HG02852 (cell line): ENCODE results near the gene ROR2.

ENCODE experiments used
- ATAC-seq: cut with Tn5 transposase; IDR thresholded peaks from one replicate; pipeline ENCODE4 v1.9.1; 2021; ENCODE audit warnings: mild to moderate bottlenecking, moderate library complexity; ENCODE audit not compliant: unreplicated experiment

Gene ROR2

DNA sequence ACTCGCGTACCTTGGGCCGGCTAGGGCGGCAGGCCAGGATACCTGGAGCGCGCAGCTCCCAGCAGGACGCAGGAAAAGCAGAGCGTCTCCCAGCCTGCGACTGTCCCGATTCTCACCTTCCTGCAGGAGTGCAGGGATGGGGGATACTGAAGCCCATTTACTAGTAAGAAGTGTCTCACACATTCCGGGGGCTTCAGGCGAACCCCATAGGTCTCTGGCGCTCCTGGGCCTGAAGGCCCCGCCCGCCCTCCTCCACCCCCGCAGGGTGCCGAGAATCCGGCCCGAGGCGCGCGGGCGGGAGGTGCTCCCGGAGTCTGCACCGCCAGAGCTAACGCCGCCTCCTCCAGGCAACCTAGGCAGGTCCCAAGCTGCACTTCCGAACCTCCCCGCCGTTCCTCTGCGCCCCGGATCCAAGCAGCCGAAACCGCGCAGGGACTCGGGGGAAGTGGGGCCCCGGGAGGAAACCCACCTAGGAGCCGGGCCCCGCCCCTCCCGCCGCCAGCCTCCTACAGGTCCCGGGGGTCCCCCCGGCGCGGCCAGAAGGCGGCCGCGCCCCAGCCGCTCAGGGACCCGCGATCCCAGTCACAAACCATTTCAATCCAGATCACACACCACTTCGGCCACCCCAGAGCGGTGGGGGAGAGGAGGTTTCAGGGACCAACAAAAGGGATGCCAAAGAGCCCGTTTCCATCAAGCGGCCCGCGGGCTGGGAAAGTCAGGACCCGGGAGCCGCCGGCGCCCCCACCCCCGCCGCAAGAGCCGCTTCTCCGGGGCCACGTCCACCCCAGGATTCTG, 1.2 kb downstream of the ROR2 start:
- no peak for ATAC-seq

DNA sequence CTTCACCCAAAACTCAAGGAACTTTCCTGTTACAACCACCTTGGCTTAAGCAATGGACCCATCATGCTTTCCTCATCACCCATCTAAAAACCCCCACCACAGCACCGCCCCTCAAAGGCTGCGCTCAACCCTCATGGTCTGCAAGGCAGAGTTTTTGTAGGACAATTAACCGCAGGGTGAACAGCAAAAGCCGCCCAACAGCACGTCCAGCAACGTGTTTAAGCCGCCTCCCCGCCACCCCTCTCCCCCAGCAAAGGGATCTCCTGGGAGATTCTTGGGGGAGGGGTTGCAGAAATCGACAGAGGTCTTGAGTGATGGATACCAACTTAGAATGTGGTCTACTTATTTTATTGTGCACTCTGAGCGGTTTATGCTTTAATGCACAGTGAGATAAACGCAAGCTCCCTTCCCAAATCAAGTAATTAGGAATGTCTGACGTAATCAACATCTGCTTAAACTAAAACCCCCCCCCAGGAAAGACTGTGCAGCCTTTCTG, 1.9 kb downstream of the ROR2 start:
- ATAC-seq, result no peak

DNA sequence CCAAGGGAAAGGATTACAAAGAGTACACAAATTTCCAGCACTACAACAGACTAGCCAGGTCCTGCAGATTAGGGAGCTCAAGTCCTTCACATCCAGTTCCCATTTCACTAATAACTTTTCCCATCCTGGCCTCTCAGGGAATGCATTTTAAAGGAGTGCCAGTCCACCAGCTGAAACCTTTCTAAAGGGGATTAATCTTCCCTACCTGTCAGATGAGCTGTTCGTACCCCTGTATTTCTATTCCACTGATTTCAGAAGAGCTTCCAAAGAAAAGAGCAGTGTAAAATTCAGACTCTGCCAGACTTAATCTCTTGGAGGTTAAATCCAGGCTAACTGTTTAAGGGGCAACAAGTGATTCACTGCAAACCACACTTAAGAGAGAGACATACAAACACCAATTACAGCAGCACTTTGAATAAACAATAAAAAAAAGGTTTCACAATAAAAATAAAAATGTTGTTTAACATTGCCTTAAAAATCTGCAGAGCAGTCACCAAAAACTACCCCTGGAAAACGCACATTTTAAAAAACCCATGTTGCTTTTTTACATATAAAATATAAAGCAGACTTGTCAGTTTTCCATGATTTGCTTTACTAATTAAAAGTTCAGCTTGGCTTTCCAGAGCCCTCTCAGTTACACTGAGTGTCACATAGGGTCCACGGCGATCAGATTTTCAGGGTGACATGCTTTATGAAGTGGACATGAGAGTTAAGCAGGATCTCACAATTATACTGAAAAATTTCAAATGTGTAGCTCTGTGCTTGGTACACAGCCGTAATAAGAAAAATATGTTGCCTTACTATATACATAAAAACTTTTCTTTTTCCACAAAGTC, 3.2 kb downstream of the ROR2 start:
- ATAC-seq, result no peak

DNA sequence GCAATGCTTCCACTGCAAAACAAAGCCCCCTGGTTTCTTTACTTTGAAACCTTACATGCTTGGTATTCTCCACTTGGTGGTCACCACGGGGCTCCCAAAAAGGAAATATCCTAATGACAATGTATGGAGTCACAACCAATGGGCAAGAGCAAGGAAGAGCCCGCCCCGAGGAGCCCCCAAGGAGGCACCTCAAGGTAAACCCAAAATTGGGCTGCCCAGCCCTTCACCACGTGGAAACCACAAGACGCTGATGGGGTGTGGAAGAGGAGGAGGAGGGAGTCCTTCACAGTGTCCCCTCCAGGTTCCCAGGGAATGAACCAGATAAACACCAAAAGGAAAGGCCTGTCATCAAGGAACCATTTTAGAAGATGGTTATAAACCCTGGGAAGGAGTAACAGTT, 3.8 kb downstream of the ROR2 start:
- ATAC-seq, result no peak

GRCh38 chr9:91945277-91946085, 4.5 kb downstream of the ROR2 start:
- no peak for ATAC-seq

- ATAC-seq, result no peak
Observed at GRCh38 chr9:91944711-91945110, 5.3 kb downstream of the ROR2 start.

GRCh38 chr9:91943478-91944470, 6.3 kb downstream of the ROR2 start:
- ATAC-seq, result no peak

- ATAC-seq, result no peak
Observed at GRCh38 chr9:91942201-91942600, 7.8 kb downstream of the ROR2 start.

GRCh38 chr9:91939978-91940377, 10.1 kb downstream of the ROR2 start:
- ATAC-seq, result no peak

GRCh38 chr9:91937727-91938126, 12.3 kb downstream of the ROR2 start:
- no peak for ATAC-seq

DNA sequence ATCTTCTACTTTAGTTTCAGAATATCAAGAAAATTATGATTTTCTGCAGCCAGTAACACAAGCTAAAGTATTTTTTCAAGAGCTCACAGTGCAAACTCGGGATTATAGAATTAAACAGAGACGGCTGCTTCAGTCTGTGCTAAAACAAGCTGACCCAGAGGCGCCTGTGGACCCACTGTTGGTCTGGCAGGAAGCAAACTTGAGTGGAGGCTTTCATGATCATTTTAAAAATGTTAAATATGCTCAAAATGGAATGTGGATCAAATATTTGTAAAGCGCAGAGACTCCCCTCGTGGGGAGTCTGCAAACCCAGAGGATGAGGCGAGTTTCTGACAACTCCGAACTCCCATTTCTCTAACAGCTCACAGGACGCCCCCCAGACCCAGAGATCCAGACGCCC, 13.0 kb downstream of the ROR2 start:
- no peak for ATAC-seq

GRCh38 chr9:91935805-91936514, 14.1 kb downstream of the ROR2 start:
- ATAC-seq, result no peak

DNA sequence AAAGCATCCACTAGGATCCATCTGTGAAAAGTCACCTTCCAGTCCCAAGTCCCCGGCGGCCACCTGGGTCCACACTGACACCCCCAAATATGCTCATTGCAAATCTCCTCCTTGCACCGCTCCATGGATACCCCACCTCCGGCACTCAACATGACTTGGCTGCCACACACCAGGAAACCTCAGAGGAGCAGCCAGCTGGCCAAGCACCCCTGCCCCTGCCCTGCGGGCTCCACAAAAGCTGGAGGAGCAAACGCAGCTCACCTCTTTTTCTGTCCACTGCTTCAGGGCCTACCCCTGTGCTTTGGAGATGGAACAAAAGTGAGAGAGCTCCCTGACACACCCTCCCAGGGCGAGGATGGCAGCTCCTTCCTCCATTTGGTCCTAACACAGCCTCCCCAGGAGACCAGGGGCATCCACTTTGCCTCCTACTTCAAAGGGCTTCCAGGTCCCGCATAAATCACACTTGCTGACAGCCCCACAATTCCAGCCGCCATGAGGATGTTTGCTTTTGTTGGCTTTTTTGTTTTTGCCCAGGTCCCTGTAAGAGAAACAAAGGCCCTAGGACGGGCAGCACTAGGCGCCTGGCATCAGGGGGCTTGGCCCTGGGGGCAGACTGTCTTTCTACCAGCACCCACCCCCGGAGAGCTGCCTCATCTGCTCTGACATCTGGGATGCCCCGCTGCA, 14.8 kb downstream of the ROR2 start:
- ATAC-seq, result no peak

- ATAC-seq, result no peak
Observed at GRCh38 chr9:91934654-91935053, 15.4 kb downstream of the ROR2 start.

- no peak for ATAC-seq
Observed at GRCh38 chr9:91933556-91934352, 16.3 kb downstream of the ROR2 start.

GRCh38 chr9:91930475-91930874, 19.6 kb downstream of the ROR2 start:
- no peak for ATAC-seq

DNA sequence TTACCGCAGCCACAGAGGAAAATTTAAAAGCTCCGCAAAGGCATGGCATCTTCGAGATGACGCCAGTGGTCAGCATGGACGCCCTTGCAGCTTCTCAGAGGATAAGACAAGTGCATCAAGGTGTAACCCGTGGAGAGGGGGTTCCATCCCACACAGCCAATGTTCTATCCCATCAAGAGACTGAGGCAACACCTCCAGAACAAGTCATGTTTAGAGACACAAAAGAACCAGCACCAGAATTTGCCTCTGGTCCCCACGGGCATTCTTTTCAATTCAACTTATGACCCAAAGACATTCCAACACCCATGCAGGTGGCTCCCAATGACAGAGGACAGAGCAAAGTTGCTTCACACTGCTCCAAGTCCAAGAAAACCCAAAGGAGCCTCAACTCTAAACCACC, 20.7 kb downstream of the ROR2 start:
- ATAC-seq, result no peak

DNA sequence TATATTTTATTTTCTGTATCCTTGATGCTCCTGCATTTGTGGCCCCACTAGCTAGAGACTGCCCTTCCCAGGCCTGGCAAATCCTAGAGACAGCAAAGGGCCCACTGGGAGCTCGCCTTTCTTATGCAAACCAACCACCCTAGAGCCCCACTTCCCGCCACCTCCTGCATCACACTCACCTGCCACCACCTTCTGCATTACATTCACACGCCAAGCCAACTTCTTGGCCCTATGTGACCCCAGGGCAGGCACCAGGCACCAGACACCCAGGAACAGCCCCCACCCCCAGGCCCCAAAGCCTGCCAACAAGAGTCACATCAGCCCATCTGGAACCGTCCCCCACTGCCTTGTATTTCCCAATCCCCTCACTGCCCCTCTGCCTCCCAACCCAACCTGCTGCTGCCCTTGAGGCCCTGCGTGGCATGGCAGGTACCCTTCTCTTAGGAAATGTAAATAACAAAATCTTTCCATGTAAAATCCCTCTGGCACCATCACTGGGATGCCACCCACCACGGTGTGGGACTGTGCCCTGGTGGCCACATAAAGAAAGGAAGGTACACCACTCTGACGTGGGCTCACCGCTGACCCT, 22.0 kb downstream of the ROR2 start:
- ATAC-seq, result no peak
